ENCODE results near the gene GPRC5C. TPM values are rescaled to one million over a fixed set of nuclear protein-coding genes. Genes with fewer than 3 reads are reported as not detected.

GPRC5C gene
- total and polyA plus RNA-seq, 9 of the 15 experiments (the other 6 are each of a cell fraction or from before 2014, with no cell fraction given), result 0.28 to 9.0 (median 4.1) TPM

- Histone ChIP-seq H3K9me1 (ENCODE audit: control insufficient read depth, insufficient read depth, low read length) (no peaks in the 10 kb centered on the region), H4K20me1 (replicated peaks; ENCODE audit: control insufficient read depth, insufficient read depth, low read length) (no peaks in the 10 kb centered on the region), H3K4me3 (no peak overlapping the region), H3K27ac (ENCODE audit: extremely low read depth, low read depth, low read length) (no peak overlapping the region), H3K79me2 (ENCODE audit: control insufficient read depth, insufficient read depth, low read length) (no peaks in the 10 kb centered on the region), H3K4me1 (replicated peaks in 1 of 2; ENCODE audit: control insufficient read depth in 2 of 2, insufficient read depth in 2 of 2, low read length in 2 of 2) (peaks cover 7 to 25% of the 10 kb centered on the region in 2 experiments; a peak in 3 of 5 replicates), H3K4me2 (ENCODE audit: insufficient read depth, low read length) (no peak overlapping the region), H3K36me3 (ENCODE audit: control insufficient read depth, insufficient read depth, low read length) (no peaks in the 10 kb centered on the region), H3K9me3 (replicated peaks; ENCODE audit: control insufficient read depth, insufficient read depth, low read depth, low read length) (peaks cover 2% of the 10 kb centered on the region; the same call in 1 of the 2 replicates), H3K9ac (ENCODE audit: insufficient read depth in 1 of 2, low read depth in 2 of 2, low read length in 2 of 2) (no peak overlapping the region), H2AFZ (ENCODE audit: low read depth, low read length) (no peak overlapping the region), H3K27me3 (ENCODE audit: control insufficient read depth in 2 of 2, insufficient read depth in 2 of 2, low read length in 2 of 2) (peaks cover 4 to 21% of the 10 kb centered on the region in 2 experiments; a peak in 4 of 5 replicates)
- no peak for DNase-seq (ENCODE audit: extremely low read depth in 1 of 4, low spot score in 3 of 4)
- TF ChIP-seq PHF20 (IDR thresholded peaks at IDR 0.05; ENCODE audit: partially characterized antibody), result no peak
- no peak for TF ChIP-seq GATAD2B (IDR thresholded peaks at IDR 0.05; ENCODE audit: borderline replicate concordance)
- TF ChIP-seq GABPB1 (CRISPR knock-in tag; IDR thresholded peaks at IDR 0.05), result no peak
- TF ChIP-seq FIP1L1 (IDR thresholded peaks at IDR 0.05; ENCODE audit: low read depth, low read length, poor library complexity, severe bottlenecking), result no peak
- no peak for TF ChIP-seq ARID1B (IDR thresholded peaks at IDR 0.05)
- no peak for TF ChIP-seq MAFF (IDR thresholded peaks at IDR 0.05; ENCODE audit: low read length)
- no peak for TF ChIP-seq TSC22D4 (tag; IDR thresholded peaks at IDR 0.05)
- TF ChIP-seq ZMIZ1 (IDR thresholded peaks at IDR 0.05; ENCODE audit: low read depth in 2 of 2, low read length in 2 of 2), result no peak
- TF ChIP-seq E2F1 (CRISPR knock-in tag; IDR thresholded peaks at IDR 0.05), result no peak
- in situ Hi-C loops (cut with MboI) (no loop called here), intact Hi-C loops (cut with micrococcal nuclease) (no loop called here)
- CTCF ChIA-PET (ENCODE audit: low intra/inter-chr PET ratio), result no interaction called here
- no TSS peak for BruUV-seq (replicated peaks)
- FAIRE-seq, result no peak
- WGBS (ENCODE audit: insufficient coverage, low coverage, missing lambda C conversion rate), result 37% methylated on average over 7 of the region's 7 CpGs
- POLR2A ChIA-PET, result interaction anchor here (1.3 kb wide), 1 partner anchor 17 kb away, joined by 3 read pairs; no protein-coding TSS in a partner anchor
- no peak for ATAC-seq
Observed at GRCh38 chr17:74441537-74441936, 9.6 kb downstream of the GPRC5C start.
